HEK293T (cell line): ENCODE results near the gene ZNF550.

Experiments used
- CTBP1 ChIP-seq: fragments of 450-650 bp; IDR thresholded peaks from 2 replicates; pipeline ENCODE4 v1.6.1; 2016; ENCODE audit warnings: borderline replicate concordance
- FOXK2 ChIP-seq: fragments of 450-650 bp; IDR thresholded peaks from 2 replicates; pipeline ENCODE4 v1.6.1; 2016; ENCODE audit warnings: mild to moderate bottlenecking
- FOXM1 ChIP-seq: fragments of 450-650 bp; IDR thresholded peaks from 2 replicates; pipeline ENCODE4 v1.6.1; 2017; ENCODE audit warnings: mild to moderate bottlenecking, borderline replicate concordance
- SP1 ChIP-seq: fragments of 450-650 bp; IDR thresholded peaks from 2 replicates; pipeline ENCODE4 v1.6.1; 2017

DNA sequence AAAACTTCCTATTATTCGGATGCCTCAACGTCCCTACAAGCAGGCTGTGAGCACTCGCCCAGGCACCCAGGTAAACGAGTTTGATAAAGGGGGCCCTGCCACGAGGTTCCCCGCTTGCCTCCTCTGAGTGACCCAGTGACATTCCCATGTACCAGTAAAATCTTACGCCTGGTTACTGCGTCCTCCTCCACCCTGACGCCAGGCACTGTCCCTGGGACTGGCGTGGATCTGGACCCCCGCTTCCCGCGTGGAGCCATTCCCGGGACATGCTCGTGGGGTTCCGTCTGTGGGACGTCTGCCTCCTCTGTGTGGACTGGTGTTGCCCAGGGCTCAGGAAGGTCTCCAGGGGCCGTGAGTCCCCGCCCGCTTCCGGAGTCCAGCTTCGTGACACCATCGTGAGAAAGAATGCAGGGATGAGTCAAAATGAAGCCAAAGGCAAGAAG, 407 bp upstream of the ZNF550 start:
- TF ChIP-seq CTBP1 (no peak), SP1 (no peak), FOXK2 (no peak), FOXM1 (no peak)
